SK-N-SH treated with all-trans-retinoic acid at 6 μM for 48 hours (cell line): ENCODE results near the gene KRT84.

Experiments
- ARNTL ChIP-seq: fragments of 450-650 bp; formaldehyde crosslinking; IDR thresholded peaks from 2 replicates; pipeline ENCODE4 v1.5.0; 2020; ENCODE audit warnings: low read depth, mild to moderate bottlenecking, moderate library complexity, borderline replicate concordance
- RARB ChIP-seq: fragments of 250-450 bp; sonication (Bioruptor Pico); IDR thresholded peaks from 2 replicates; pipeline ENCODE4 v1.8.0; 2021; ENCODE audit warnings: mild to moderate bottlenecking, moderate library complexity
- TOX ChIP-seq: fragments of 250-450 bp; sonication (Bioruptor Pico); IDR thresholded peaks from 2 replicates; pipeline ENCODE4 v1.8.0; 2021; ENCODE audit warnings: mild to moderate bottlenecking, moderate library complexity, borderline replicate concordance
- ZC3H10 ChIP-seq: fragments of 250-450 bp; sonication (Bioruptor Pico); IDR thresholded peaks from 2 replicates; pipeline ENCODE4 v1.5.1; 2021; ENCODE audit warnings: mild to moderate bottlenecking, moderate library complexity
- ZNF8 ChIP-seq: fragments of 450-650 bp; formaldehyde crosslinking; IDR thresholded peaks from 2 replicates; pipeline ENCODE4 v1.5.0; 2020; ENCODE audit warnings: mild to moderate bottlenecking, moderate library complexity
- TF ChIP-seq, protein P1 (sequence below): fragments of 250-450 bp; sonication (Bioruptor Pico); IDR thresholded peaks from 2 replicates; pipeline ENCODE4 v1.5.1; 2021; ENCODE audit warnings: mild to moderate bottlenecking, moderate library complexity
- TF ChIP-seq, protein P2 (sequence below): fragments of 250-450 bp; sonication (Bioruptor Pico); IDR thresholded peaks from 2 replicates; pipeline ENCODE4 v1.5.0; 2020; ENCODE audit warnings: mild to moderate bottlenecking, moderate library complexity
- TF ChIP-seq, protein P3 (sequence below): fragments of 250-450 bp; sonication (Bioruptor Pico); IDR thresholded peaks from 2 replicates; pipeline ENCODE4 v1.8.0; 2021; ENCODE audit warnings: low read depth, mild to moderate bottlenecking, moderate library complexity, borderline replicate concordance
- TF ChIP-seq, protein P4 (sequence below): fragments of 250-450 bp; sonication (Bioruptor Pico); IDR thresholded peaks from 2 replicates; pipeline ENCODE4 v1.8.0; 2020; ENCODE audit warnings: mild to moderate bottlenecking, moderate library complexity, borderline replicate concordance

DNA sequence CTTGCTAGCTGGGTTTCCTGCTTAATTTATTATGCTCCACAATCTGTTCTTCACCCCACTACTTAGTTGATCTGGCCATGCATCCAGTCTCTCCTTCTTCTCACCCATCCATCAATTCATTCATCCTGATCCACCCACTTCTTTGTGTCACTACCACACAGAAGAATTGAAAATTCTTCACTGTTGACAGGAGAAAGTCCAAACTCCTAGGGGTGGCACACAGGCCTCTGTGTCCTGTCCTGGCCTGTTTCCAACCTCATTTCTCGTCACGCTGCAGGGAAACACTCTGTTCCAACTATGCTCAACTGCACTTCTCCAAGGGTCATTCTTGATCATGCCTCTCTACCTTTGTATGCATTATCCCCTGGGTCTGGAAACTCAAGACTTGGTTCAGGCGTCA is 53.6 kb downstream of the KRT84 start:
- TF ChIP-seq ARNTL (CRISPR knock-in tag): no peak
- TF ChIP-seq, protein P1, sequence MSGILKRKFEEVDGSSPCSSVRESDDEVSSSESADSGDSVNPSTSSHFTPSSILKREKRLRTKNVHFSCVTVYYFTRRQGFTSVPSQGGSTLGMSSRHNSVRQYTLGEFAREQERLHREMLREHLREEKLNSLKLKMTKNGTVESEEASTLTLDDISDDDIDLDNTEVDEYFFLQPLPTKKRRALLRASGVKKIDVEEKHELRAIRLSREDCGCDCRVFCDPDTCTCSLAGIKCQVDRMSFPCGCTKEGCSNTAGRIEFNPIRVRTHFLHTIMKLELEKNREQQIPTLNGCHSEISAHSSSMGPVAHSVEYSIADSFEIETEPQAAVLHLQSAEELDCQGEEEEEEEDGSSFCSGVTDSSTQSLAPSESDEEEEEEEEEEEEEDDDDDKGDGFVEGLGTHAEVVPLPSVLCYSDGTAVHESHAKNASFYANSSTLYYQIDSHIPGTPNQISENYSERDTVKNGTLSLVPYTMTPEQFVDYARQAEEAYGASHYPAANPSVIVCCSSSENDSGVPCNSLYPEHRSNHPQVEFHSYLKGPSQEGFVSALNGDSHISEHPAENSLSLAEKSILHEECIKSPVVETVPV (CRISPR knock-in tag): no peak
- TF ChIP-seq, protein P2, sequence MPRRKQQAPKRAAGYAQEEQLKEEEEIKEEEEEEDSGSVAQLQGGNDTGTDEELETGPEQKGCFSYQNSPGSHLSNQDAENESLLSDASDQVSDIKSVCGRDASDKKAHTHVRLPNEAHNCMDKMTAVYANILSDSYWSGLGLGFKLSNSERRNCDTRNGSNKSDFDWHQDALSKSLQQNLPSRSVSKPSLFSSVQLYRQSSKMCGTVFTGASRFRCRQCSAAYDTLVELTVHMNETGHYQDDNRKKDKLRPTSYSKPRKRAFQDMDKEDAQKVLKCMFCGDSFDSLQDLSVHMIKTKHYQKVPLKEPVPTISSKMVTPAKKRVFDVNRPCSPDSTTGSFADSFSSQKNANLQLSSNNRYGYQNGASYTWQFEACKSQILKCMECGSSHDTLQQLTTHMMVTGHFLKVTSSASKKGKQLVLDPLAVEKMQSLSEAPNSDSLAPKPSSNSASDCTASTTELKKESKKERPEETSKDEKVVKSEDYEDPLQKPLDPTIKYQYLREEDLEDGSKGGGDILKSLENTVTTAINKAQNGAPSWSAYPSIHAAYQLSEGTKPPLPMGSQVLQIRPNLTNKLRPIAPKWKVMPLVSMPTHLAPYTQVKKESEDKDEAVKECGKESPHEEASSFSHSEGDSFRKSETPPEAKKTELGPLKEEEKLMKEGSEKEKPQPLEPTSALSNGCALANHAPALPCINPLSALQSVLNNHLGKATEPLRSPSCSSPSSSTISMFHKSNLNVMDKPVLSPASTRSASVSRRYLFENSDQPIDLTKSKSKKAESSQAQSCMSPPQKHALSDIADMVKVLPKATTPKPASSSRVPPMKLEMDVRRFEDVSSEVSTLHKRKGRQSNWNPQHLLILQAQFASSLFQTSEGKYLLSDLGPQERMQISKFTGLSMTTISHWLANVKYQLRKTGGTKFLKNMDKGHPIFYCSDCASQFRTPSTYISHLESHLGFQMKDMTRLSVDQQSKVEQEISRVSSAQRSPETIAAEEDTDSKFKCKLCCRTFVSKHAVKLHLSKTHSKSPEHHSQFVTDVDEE (CRISPR knock-in tag): no peak
- no peak for TF ChIP-seq TOX
- no peak for TF ChIP-seq RARB (CRISPR knock-in tag)
- TF ChIP-seq, protein P3, sequence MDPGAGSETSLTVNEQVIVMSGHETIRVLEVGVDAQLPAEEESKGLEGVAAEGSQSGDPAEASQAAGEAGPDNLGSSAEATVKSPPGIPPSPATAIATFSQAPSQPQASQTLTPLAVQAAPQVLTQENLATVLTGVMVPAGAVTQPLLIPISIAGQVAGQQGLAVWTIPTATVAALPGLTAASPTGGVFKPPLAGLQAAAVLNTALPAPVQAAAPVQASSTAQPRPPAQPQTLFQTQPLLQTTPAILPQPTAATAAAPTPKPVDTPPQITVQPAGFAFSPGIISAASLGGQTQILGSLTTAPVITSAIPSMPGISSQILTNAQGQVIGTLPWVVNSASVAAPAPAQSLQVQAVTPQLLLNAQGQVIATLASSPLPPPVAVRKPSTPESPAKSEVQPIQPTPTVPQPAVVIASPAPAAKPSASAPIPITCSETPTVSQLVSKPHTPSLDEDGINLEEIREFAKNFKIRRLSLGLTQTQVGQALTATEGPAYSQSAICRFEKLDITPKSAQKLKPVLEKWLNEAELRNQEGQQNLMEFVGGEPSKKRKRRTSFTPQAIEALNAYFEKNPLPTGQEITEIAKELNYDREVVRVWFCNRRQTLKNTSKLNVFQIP (CRISPR knock-in tag): no peak
- TF ChIP-seq, protein P4, sequence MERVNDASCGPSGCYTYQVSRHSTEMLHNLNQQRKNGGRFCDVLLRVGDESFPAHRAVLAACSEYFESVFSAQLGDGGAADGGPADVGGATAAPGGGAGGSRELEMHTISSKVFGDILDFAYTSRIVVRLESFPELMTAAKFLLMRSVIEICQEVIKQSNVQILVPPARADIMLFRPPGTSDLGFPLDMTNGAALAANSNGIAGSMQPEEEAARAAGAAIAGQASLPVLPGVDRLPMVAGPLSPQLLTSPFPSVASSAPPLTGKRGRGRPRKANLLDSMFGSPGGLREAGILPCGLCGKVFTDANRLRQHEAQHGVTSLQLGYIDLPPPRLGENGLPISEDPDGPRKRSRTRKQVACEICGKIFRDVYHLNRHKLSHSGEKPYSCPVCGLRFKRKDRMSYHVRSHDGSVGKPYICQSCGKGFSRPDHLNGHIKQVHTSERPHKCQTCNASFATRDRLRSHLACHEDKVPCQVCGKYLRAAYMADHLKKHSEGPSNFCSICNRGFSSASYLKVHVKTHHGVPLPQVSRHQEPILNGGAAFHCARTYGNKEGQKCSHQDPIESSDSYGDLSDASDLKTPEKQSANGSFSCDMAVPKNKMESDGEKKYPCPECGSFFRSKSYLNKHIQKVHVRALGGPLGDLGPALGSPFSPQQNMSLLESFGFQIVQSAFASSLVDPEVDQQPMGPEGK: no peak
- no peak for TF ChIP-seq ZC3H10 (CRISPR knock-in tag)
- TF ChIP-seq ZNF8 (CRISPR knock-in tag): no peak
